Subcutaneous adipose tissue (tissue), 4 donors: ENCODE measurements around the gene ZNF521. TPM values are rescaled to one million over a fixed set of nuclear protein-coding genes. Genes with fewer than 3 reads are reported as not detected.

ENCODE experiments used
- total RNA-seq, 4 donors: library from RNA; depleted of rRNA; stranded (reverse); fragments of >200 nt; gene quantifications; one replicate each; pipeline ENCODE4 v1.1.0, GENCODE V29; 2016
- TF ChIP-seq, protein P1 (sequence below): fragments of 450-650 bp; IDR thresholded peaks from one replicate; pipeline ENCODE4 v1.5.1; 2016; ENCODE audit warnings: low read depth, mild to moderate bottlenecking, control low read depth, antibody characterized with exemption, moderate library complexity

ZNF521 gene
- total RNA-seq, 4 donors from 2014 or later = 20.7 to 56.2 (median 37.4) TPM

DNA sequence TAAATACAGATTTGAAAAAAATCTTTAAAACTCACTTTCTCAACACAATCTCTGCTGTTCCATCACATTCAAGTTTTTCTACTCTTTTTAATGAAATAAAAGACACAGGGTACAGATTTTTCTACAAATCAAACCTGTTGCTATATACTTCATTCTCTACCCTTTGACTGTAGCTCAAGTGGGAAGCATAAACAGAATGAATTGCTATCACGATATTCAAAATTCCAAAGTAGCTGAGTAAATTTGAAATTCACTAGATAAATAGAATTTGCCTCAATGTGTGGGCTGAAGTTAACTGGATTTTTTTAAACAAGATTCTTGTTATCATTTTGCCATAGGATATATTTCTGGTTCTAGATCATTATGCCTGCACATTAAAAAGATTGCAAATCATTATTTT is 185.9 kb downstream of the ZNF521 start:
- TF ChIP-seq, protein P1, sequence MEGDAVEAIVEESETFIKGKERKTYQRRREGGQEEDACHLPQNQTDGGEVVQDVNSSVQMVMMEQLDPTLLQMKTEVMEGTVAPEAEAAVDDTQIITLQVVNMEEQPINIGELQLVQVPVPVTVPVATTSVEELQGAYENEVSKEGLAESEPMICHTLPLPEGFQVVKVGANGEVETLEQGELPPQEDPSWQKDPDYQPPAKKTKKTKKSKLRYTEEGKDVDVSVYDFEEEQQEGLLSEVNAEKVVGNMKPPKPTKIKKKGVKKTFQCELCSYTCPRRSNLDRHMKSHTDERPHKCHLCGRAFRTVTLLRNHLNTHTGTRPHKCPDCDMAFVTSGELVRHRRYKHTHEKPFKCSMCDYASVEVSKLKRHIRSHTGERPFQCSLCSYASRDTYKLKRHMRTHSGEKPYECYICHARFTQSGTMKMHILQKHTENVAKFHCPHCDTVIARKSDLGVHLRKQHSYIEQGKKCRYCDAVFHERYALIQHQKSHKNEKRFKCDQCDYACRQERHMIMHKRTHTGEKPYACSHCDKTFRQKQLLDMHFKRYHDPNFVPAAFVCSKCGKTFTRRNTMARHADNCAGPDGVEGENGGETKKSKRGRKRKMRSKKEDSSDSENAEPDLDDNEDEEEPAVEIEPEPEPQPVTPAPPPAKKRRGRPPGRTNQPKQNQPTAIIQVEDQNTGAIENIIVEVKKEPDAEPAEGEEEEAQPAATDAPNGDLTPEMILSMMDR = no peak

GRCh38 chr18:25164848-25165811 is 186.8 kb downstream of the ZNF521 start:
- TF ChIP-seq, protein P1 = no peak

DNA sequence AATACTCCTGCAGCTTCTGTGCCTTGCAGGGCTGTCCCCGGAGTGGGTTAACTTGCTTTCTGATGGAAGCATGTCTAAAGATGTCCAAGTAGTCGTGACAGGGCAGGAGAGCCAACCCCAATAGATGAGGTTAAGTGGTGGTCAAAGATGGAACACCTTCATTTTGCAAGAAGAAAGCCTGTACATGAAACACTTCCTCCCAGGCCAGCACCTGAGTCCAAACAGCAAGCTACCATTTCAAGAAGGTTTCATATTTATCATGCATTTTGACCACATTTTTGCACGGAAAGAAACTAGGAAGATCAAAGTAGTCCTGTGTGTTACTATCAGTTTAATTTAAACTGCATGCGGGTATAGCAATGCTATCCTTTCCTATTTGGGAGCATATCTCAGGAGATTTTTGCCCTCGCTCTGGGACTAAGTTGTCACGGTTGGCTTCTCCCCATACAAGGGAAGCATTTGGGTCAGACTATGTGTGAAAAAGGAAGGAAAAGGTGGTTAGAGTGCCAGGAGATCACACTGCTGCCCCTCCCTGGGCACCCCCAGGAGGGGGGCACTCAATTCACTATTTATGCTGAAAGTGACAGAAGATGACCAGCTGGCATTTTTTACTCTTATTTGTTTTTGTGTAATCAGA is 187.6 kb downstream of the ZNF521 start:
- TF ChIP-seq, protein P1 = no peak

GRCh38 chr18:25153426-25153825 is 198.5 kb downstream of the ZNF521 start:
- TF ChIP-seq, protein P1 = no peak

DNA sequence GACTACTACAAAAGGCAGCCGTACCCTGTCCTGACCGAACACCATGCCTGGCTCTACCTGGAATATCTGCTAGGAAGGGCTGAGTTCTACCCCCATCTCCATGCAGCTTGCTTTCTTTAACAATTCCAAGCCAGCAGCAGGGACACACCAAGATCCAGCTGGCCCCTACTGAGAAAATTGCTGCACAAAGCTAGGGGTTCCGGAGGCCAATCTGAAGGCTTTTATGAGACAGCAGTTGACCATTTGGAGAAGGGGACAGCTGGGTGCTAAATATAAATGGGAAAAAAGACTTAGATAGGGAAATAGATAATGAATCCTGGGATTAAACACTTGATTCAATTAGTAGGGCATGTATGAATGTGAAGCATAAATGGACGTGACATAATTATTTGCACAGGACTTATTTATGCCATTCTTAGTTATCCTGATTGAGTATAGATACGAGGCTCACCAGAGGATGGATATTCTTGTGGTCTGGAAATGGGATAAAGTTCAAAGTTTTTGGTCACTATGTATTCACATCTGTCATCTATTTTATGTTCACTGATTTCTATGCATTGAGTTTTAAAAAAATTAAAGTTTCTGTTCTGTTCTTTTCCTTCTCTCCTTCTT is 204.0 kb downstream of the ZNF521 start:
- TF ChIP-seq, protein P1 = no peak

GRCh38 chr18:25146512-25146910 is 205.5 kb downstream of the ZNF521 start:
- TF ChIP-seq, protein P1 = no peak
